Uterus (tissue), 4 donors: ENCODE measurements around the gene CCSER1. TPM values are rescaled to one million over a fixed set of nuclear protein-coding genes. Genes with fewer than 3 reads are reported as not detected.

Experiments
- DNase-seq, 2 donors: peaks; one replicate each; pipeline ENCODE4 v3.0.0-alpha.2; 2019 to 2020
- H3K27ac ChIP-seq, 2 donors: fragments of 200-600 bp; sonication (generic); 1 replicate in 1 of 2; 2 replicates in 1 of 2; pipeline ENCODE4 v1.5.1; 2016 to 2018
- H3K27me3 ChIP-seq, 2 donors: fragments of 200-600 bp; sonication (generic); one replicate each; pipeline ENCODE4 v1.5.1; 2018 to 2019; ENCODE audit warnings: control low read depth in 1 of 2
- H3K36me3 ChIP-seq, 2 donors: fragments of 200-600 bp; sonication (generic); one replicate each; pipeline ENCODE4 v1.5.1; 2019; ENCODE audit warnings: control low read depth in 1 of 2
- H3K4me1 ChIP-seq, 2 donors: fragments of 200-600 bp; sonication (generic); one replicate each; pipeline ENCODE4 v1.5.1; 2018 to 2019; ENCODE audit warnings: control low read depth in 1 of 2
- H3K4me3 ChIP-seq, 2 donors: fragments of 200-600 bp; sonication (generic); 1 replicate in 1 of 2; 2 replicates in 1 of 2; pipeline ENCODE4 v1.5.1; 2018 to 2019; ENCODE audit warnings: mild to moderate bottlenecking in 1 of 2
- H3K9me3 ChIP-seq, 2 donors: fragments of 200-600 bp; sonication (generic); one replicate each; pipeline ENCODE4 v1.5.1; 2019; ENCODE audit warnings: control low read depth in 1 of 2
- CTCF ChIP-seq, 4 experiments: fragments of 200-600 bp in 2 of 4; fragments of 450-650 bp in 2 of 4; sonication (generic) in 2 of 4; IDR thresholded peaks; one replicate each; pipeline ENCODE4 v1.5.1; 2016 to 2019; ENCODE audit warnings: antibody characterized with exemption in 4 of 4, mild to moderate bottlenecking in 2 of 4, moderate library complexity in 1 of 4
- POLR2A ChIP-seq, 2 donors: fragments of 450-650 bp; IDR thresholded peaks; one replicate each; pipeline ENCODE4 v1.6.1; 2016; ENCODE audit warnings: antibody characterized with exemption in 2 of 2, mild to moderate bottlenecking in 1 of 2, moderate library complexity in 1 of 2
- intact Hi-C: fragments of 100-400 bp; cut with DNase I; formaldehyde crosslinking; loops from one replicate; pipeline ENCODE4 v1.15.1; 2023; ENCODE audit warnings: low total_unique reads
- total RNA-seq, 4 donors: library from RNA; depleted of rRNA in 3 of 4; stranded (reverse); fragments of >200 nt in 3 of 4; gene quantifications; one replicate each; pipeline versions ENCODE4 v1.1.0 to v1.2.4, GENCODE V29; 2014 to 2023
- donor health status: DM: yes; HTN: yes; CAD: no.

CCSER1 gene
- total RNA-seq, 4 donors from 2014 or later = 2.8 to 54.7 (median 11.9) TPM

GRCh38 chr4:90614371-90614770, 487.2 kb downstream of the CCSER1 start:
- Histone ChIP-seq H3K4me3 (no peak overlapping the region), H3K27ac (no peak overlapping the region), H3K4me1 (no peaks in the 10 kb centered on the region), H3K9me3 (no peaks in the 10 kb centered on the region), H3K36me3 (no peaks in the 10 kb centered on the region), H3K27me3 (no peaks in the 10 kb centered on the region)
- TF ChIP-seq CTCF (IDR thresholded peaks at IDR 0.05) = no peak
- no peak for TF ChIP-seq POLR2A (IDR thresholded peaks at IDR 0.05)
- no peak for DNase-seq
- intact Hi-C loops = no loop called here

GRCh38 chr4:90621080-90621479, 493.9 kb downstream of the CCSER1 start:
- TF ChIP-seq POLR2A (IDR thresholded peaks at IDR 0.05) (no peak), CTCF (IDR thresholded peaks at IDR 0.05) (no peak)
- Histone ChIP-seq H3K27ac (no peak overlapping the region), H3K4me3 (no peak overlapping the region), H3K27me3 (no peaks in the 10 kb centered on the region), H3K4me1 (no peaks in the 10 kb centered on the region), H3K36me3 (no peaks in the 10 kb centered on the region), H3K9me3 (no peaks in the 10 kb centered on the region)
- DNase-seq = no peak
- intact Hi-C loops = no loop called here

DNA sequence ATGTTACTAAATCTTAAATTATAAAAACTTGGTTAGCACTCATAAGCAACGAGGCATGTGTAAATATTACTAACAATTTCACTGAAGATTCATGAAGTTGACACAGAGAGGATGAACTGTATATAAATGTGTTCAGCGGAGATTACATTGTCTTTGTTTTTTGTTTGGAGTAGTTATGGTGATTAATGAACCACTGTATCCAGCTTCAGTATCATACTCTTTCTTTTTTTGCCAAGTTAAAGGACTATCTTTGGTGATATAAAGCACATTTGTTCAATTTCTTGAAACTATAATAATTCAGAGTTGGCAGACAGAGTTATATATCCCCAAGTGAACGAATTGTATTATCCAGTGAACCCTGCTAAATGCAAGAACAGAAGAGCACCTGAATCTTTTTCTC, 497.6 kb downstream of the CCSER1 start:
- Histone ChIP-seq H3K4me3 (no peak overlapping the region), H3K4me1 (no peaks in the 10 kb centered on the region), H3K36me3 (no peaks in the 10 kb centered on the region), H3K27me3 (no peaks in the 10 kb centered on the region), H3K9me3 (no peaks in the 10 kb centered on the region), H3K27ac (no peak overlapping the region)
- intact Hi-C loops = no loop called here
- TF ChIP-seq CTCF (IDR thresholded peaks at IDR 0.05) (no peak), POLR2A (IDR thresholded peaks at IDR 0.05) (no peak)
- no peak for DNase-seq

GRCh38 chr4:90641861-90642599, 514.8 kb downstream of the CCSER1 start:
- Histone ChIP-seq H3K4me3 (no peak overlapping the region), H3K36me3 (no peaks in the 10 kb centered on the region), H3K4me1 (no peaks in the 10 kb centered on the region), H3K9me3 (no peaks in the 10 kb centered on the region), H3K27me3 (no peaks in the 10 kb centered on the region), H3K27ac (no peak overlapping the region)
- no peak for TF ChIP-seq POLR2A (IDR thresholded peaks at IDR 0.05)
- no peak for TF ChIP-seq CTCF (IDR thresholded peaks at IDR 0.05)
- DNase-seq = no peak
- intact Hi-C loops = no loop called here

DNA sequence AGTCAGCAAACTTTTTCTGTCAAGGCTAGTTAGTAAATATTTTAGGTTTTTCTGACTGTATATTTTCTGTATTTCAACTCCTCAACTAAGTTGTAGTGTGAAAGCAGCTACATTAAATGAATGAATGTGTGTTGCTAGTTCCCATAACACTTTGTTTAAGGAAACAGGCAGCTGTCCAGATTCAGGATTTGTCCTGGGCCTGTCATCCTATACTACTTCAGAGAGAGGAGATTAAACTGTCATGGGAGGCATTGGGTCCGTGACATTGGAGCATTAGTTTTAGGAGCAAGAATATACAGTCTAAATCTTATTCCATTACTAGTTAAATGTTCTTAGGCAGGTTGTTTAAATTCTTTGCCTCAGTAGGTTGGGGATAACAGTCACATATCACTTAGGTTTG, 516.0 kb downstream of the CCSER1 start:
- TF ChIP-seq POLR2A (IDR thresholded peaks at IDR 0.05) (no peak), CTCF (IDR thresholded peaks at IDR 0.05) (no peak)
- no peak for DNase-seq
- Histone ChIP-seq H3K4me1 (no peaks in the 10 kb centered on the region), H3K4me3 (no peak overlapping the region), H3K36me3 (no peaks in the 10 kb centered on the region), H3K9me3 (no peaks in the 10 kb centered on the region), H3K27me3 (no peaks in the 10 kb centered on the region), H3K27ac (no peak overlapping the region)
- intact Hi-C loops = no loop called here
